HG03439 (cell line): ENCODE data around the gene NEIL1.

Experiments used
- ATAC-seq: cut with Tn5 transposase; IDR thresholded peaks from one replicate; pipeline ENCODE4 v1.9.1; 2021; ENCODE audit warnings: mild to moderate bottlenecking, moderate library complexity; ENCODE audit not compliant: unreplicated experiment

NEIL1 gene

GRCh38 chr15:75356006-75356405 is 9.2 kb downstream of the NEIL1 start:
- no peak for ATAC-seq

- ATAC-seq: no peak
These were observed 9.7 kb downstream of the NEIL1 start for GRCh38 chr15:75356517-75356916.

GRCh38 chr15:75357976-75358673 is 11.3 kb downstream of the NEIL1 start:
- ATAC-seq: no peak

- ATAC-seq: no peak
These were observed 12.1 kb downstream of the NEIL1 start for GRCh38 chr15:75358771-75359536.

GRCh38 chr15:75359537-75360250 is 12.9 kb downstream of the NEIL1 start:
- no peak for ATAC-seq

GRCh38 chr15:75360391-75360790 is 13.6 kb downstream of the NEIL1 start:
- no peak for ATAC-seq

GRCh38 chr15:75360856-75361255 is 14.0 kb downstream of the NEIL1 start:
- ATAC-seq: no peak

GRCh38 chr15:75361361-75361988 is 14.6 kb downstream of the NEIL1 start:
- no peak for ATAC-seq

GRCh38 chr15:75361989-75362641 is 15.3 kb downstream of the NEIL1 start:
- ATAC-seq: no peak

- ATAC-seq: no peak
These were observed 15.9 kb downstream of the NEIL1 start for GRCh38 chr15:75362642-75363249.

GRCh38 chr15:75363786-75364185 is 16.9 kb downstream of the NEIL1 start:
- no peak for ATAC-seq

GRCh38 chr15:75364881-75365280 is 18.0 kb downstream of the NEIL1 start:
- no peak for ATAC-seq

GRCh38 chr15:75366163-75366562 is 19.3 kb downstream of the NEIL1 start:
- ATAC-seq: no peak

- ATAC-seq: no peak
These were observed 20.2 kb downstream of the NEIL1 start for GRCh38 chr15:75367006-75367405.

GRCh38 chr15:75367406-75367912 is 20.6 kb downstream of the NEIL1 start:
- ATAC-seq: no peak

GRCh38 chr15:75367913-75368688 is 21.3 kb downstream of the NEIL1 start, which contains the start of gene MAN2C1:
Gene MAN2C1, minus strand, starts transcription at chr15:75368607. Its CDS starts 24 bp downstream, at chr15:75368583.
- peak; percentile 89 for ATAC-seq

GRCh38 chr15:75368689-75369239 is 21.9 kb downstream of the NEIL1 start:
- peak; percentile 9 for ATAC-seq

GRCh38 chr15:75369897-75370581 is 23.2 kb downstream of the NEIL1 start:
- ATAC-seq: no peak
